ENCODE measurements around the gene ACTL8. TPM values are rescaled to one million over a fixed set of nuclear protein-coding genes. Genes with fewer than 3 reads are reported as not detected.

ACTL8 gene
- total RNA-seq, 1 donor from 2014 or later: not detected

DNA sequence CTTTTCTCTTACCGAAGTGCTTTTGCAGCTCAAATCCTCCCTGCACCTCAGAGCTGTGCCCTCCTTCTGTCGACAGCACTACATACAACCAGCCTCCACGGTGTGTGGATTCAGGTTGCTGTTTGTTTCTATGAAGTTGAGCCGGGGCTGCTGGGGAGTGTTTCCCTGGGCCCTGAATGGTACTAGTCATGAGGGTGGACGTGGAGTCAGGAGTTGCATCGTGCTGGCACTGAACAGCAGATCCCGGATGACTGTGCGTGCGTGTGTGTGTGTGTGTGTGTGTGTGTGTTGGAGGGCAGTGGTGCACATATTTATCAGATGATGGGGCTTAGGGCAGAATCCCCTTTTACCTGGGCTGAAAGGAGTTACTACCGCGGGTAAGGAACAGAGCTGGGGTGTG lies 47.0 kb downstream of the ACTL8 start:
- DNase-seq (ENCODE audit: low read depth, low spot score): no peak

DNA sequence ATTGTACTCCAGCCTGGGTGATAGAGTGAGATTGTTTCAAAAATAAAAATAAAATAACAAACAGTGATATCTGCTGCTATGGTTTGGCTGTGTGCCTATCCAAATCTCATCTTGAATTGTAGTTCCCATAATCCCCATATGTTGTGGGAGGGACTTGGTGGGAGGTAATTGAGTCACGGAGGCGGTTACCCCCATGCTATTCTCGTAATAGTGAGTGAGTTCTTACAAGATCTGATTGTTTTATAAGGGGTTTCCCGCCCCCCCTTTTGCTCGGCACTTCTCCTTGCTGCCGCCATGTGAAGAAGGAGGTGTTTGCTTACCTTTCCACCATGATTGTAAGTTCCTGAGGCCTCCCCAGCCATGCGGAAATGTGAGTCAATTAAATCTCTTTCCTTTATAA lies 47.8 kb downstream of the ACTL8 start:
- no peak for DNase-seq (ENCODE audit: low read depth, low spot score)

DNA sequence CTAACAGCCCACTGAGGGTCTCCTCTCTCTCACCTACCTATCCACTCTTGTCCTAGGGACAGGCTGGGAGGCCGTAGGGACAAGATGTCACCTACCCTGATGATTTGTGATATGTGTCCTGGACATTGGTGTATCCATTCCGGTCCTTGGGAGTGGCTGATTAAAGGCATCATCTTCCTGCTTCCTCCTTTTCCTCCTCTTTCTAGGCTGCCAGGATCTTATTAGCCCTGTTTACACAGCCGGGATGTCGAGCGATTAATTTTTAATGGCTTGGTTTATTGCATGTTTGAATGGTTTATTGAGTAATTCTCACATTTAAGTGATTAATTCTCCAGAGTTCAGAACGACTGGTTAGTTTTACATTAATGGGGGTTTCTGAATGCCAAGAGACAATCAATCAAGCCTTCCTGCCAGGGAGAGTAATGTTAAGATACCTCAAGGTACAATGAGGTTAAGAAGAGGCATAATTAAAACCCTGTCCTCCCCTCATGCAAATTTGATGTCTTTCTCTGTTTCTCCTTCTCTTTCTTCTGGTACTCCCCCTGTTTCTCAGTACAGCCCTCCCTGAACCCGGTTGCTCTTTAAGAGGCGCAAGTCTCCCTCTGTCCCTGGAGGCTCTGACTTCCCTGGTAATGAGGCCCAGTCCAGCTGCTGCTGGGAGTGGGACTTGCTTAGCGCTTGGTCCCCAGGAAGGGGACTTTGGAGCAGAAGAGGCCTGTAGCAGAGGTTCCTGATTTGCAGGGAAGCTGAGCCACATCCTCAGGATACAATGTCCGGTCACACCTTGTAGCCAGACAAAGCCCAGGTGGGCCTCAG lies 50.9 kb downstream of the ACTL8 start:
- no peak for DNase-seq (ENCODE audit: low read depth, low spot score)

DNA sequence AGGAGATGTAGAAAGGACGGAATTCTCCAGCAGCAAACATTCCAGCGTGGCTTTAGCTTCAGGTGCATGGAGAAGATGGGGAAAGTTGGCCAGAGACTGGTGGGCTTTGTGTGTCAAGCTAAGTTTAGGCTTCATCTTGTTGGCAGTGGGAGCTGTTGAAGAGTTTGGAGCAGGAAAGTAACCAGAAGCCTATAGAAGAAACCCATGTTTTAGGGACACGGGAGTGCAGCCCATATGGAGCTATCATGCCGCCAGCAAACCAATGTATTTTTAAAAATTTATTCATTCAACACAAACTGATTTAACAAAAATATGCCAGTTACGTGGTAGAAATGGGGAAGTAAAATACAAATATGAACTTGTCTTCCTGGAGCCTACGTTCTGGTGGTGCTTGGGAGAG lies 53.7 kb downstream of the ACTL8 start:
- no peak for DNase-seq (ENCODE audit: low read depth, low spot score)

DNA sequence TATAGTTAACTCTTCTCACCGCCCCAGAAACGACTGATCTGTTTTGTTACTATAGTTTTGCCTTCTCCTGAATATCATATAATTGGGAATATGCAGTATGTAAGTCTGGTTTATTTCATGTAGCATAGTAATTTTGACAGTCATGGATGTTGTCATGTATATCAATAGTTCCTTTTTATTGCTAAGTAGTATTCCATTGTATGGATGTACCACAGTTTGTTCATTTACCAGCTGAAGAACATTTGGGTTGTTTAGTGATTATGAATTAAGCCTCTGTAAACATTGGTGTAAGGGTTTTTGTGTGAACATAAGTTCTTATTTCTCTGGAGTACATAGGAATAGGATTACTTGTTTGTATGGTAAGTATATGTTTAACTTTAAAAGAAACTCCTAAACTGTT lies 55.5 kb downstream of the ACTL8 start:
- DNase-seq (ENCODE audit: low read depth, low spot score): no peak

DNA sequence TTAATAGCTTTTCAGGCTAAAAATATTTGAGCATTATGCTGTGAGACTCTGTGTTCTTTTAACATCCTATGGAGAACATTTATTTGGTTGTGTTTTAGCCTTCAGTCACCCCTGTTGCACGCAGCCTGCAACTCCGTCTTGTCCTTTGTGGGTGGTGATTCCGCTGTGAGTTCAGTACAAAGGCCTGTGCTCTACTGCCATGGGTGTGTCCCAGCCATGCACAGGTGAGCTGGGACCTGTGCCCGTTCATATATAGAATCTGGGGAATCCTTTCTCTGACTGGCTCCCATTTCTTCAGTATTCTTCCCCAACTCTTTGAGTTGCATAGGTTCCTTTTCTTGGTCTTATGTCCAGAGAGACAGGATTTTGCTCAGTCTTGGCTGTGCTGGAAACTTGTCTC lies 61.4 kb downstream of the ACTL8 start:
- no peak for DNase-seq (ENCODE audit: low read depth, low spot score)

DNA sequence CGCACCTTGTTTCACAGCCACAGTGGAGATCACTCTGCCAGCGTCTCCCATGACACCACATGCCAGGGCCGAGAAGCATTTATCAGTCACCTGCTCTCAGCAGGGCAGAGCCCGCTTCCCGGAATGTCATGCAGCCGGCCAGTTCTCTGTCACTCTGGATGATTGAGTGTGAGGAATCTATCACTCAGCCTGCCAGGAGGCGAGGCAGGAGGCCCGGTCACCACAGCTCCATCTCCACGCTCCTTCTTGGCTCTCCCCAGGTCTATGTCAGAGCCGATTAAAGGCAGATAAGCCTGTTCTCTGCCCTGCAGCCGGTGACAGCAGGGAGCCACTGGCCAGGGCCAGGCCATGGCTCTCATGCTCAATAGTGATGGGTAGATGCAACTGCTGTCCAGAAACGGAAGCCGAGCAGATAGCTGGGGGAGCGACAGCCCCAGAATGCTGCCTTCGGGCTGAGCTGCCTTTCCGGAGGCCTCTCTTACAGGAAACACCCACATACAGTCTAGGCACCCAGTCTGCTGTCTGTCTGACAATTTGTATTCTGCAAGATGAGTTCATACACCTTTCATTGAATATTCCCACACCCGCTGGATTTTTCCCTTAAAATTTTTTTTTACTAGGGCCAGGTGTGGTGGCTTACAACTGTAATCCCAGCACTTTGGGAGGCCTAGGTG lies 64.1 kb downstream of the ACTL8 start:
- no peak for DNase-seq (ENCODE audit: low read depth, low spot score)

DNA sequence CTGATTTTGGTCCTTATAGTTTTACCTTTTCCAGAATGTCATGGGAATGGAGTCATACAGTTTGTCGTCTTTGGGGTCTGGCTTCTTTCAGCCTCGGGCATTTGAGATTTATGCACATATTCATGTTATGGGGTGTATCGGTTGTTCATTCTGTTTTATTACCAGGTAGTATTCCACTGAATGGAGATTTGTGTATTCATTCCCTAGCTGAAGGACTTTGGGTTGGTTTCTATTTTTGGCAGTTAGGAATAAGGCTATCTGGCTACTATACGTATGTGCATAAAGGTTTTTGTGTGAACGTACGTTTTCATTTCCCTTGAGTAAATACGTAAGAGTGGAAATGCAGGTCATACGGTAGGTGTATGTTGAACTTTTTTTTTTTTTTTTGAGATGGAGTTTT lies 65.1 kb downstream of the ACTL8 start:
- DNase-seq (ENCODE audit: low read depth, low spot score): no peak

DNA sequence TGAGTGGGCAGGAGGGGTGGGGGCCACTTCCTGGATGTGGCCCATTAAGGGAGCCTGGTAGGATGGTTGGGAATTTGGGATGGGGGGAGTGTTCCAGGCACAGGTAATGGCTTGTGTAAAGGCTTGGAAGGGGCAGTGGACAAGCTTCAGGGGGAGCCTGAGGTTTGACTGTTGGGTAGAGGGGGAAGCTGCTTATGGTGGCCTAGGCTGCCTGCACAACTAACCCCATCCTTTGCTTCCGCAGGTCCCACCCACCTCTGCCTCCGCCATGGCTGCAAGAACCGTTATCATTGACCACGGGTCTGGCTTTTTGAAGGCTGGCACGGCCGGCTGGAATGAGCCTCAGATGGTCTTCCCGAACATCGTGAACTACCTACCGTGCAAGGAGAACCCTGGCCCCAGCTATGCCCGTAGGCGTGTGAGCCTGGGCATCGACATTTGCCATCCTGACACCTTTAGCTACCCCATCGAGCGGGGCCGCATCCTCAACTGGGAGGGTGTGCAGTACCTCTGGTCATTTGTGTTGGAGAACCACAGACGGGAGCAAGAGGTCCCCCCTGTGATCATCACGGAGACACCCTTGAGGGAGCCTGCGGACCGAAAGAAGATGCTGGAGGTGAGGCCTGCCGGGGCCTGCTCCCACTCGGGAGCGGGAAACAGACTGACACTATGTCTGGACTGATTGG lies 67.8 kb downstream of the ACTL8 start:
- DNase-seq (ENCODE audit: low read depth, low spot score): no peak

DNA sequence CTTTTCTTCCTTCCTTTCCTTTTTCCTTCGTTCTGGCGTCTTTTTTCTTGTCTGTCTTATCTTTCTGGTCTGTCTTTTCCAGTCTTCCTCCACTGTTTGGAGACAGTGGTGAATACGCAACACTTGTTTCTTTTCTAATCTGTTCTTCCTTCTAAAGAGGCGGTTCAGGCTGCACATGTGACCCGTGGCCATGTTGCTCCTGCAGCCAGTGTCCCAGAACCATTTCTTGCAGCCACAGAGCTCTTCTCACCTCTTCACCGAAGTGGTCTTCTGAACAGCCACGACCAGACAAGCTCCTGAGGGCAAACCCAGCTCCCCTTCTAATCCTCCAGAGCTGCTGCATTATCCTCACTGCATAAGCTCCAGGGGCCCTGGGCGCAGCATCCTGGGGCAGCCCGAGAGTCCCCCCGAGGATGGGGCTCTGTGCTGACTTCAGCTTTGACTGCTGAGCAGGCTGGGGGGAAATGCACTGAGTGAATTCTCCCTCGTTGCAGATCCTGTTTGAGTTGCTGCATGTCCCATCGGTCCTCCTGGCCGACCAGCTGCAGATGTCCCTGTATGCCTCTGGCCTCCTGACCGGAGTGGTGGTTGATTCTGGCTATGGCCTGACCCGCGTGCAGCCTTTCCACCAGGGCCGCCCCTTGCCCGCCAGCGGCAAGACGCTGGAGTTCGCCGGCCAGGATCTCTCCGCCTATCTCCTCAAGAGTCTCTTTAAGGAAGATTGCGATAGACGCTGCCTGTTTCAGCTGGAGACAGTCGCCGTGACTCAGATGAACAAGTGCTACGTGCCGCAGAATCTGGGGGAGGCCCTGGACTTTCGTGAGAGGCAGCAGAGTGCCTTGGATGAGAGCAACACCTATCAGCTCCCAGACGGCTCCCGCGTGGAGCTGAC lies 70.4 kb downstream of the ACTL8 start:
- DNase-seq (ENCODE audit: low read depth, low spot score): no peak

DNA sequence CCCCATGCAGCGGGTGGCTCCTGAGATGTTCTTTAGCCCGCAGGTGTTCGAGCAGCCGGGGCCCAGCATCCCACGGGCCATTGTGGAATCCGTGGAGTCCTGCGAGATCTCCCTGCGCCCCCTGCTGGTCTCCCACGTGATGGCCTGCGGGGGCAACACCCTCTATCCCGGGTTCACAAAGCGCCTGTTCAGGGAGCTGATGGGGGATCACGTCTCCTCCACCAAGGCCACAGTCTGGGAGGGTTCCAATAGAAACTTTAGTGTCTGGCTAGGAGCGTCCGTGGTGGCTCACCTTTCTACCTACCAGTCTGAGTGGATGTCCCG lies 71.0 kb downstream of the ACTL8 start:
- no peak for DNase-seq (ENCODE audit: low read depth, low spot score)

DNA sequence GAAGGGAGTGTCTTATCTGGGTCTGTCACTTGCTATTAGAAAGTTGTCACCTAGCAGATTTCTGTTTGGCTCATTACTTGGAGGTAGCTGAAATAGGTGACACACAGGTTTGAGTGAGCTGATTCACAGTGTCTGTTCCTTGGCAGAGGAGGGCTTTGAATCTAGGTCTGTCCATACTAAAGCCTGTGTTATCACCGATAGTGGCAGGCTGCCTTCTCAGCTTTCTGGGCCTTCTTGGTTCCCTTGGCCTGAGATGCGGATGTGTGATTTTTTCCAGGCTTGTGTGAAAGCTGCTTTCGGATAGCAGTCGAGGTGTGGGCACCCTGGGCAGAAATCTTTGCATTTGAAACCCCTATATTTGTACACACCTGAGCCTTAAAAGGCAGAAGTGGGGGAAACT lies 73.9 kb downstream of the ACTL8 start:
- DNase-seq (ENCODE audit: low read depth, low spot score): no peak

DNA sequence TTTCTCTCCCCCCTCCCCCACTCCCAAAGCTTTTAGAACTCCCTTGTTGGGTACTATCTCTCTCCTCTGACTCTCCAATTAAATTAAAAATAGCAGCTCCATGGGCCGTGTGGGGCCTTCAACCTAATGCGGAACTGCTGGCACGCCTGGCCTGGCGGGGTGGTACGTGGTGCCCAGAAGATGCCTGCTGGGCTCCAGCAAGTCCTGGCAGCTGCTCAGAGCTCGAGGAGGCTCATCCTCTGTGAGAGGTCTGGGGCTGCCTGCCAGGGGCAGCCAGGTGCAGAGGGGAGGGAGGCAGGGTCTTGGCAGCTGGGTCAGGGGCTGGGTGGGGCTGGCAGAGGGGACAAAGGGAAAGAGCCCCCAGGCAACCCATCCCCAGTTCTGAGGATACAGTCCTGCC lies 74.4 kb downstream of the ACTL8 start:
- no peak for DNase-seq (ENCODE audit: low read depth, low spot score)

DNA sequence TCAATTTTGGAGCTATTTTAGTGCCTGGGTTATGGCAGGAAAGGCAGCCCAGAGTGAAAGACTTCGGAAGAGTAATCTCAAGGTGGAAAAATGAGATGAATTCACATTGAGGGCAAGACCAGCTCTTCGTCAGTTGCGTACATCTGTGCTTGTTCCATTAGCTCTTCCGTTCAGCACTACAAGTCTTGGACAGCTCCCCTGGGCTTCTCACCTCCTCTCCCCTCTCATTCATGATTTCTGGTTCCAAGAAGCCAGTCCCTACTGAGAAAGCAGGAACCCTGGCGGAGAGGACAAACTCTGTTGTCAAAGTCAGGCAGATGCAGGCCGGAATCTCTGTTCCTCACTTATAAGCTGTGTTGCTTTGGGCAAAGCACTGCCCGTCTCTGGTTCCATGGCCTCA lies 76.5 kb downstream of the ACTL8 start:
- no peak for DNase-seq (ENCODE audit: low read depth, low spot score)

DNA sequence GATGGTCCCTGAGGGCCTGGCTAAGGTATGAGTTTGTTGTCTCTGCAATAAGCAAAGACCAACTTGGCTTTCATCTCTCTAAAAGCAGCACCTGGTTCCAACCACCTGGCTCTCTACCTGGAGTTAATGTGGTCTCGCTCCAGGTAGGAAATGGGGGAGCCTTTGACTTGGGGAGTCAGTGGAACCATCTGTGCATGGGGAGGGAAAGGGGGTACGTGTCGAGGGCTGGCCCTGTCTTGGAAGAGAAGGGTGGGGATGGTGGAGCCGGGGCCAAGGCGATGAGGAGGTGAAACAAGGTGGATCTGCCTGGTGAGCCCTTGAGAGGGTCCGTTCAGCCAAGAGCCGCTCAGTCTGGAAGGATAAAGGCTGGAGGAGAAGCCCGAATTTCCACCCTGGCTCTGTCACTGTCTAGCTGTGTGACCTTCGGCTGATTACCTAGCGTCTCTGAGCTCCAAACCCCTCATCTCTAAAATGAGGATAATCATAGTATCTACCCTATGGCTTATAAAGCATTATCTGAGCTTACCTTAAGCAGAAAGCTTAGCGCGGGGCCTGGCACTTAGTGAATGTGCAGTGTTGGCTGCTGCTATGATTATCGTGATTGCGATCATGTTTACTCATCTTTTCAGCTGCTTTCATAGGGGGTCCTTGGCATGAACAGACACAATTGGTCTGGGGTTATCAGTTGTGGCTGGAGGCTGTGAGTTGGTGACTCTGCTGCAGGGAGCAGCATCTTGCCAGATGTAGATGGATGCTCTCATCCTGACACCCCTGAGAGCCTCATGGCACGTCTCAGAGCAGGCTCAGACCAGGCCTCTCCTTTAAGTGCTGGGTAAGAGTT lies 78.7 kb downstream of the ACTL8 start:
- DNase-seq (ENCODE audit: low read depth, low spot score): no peak

DNA sequence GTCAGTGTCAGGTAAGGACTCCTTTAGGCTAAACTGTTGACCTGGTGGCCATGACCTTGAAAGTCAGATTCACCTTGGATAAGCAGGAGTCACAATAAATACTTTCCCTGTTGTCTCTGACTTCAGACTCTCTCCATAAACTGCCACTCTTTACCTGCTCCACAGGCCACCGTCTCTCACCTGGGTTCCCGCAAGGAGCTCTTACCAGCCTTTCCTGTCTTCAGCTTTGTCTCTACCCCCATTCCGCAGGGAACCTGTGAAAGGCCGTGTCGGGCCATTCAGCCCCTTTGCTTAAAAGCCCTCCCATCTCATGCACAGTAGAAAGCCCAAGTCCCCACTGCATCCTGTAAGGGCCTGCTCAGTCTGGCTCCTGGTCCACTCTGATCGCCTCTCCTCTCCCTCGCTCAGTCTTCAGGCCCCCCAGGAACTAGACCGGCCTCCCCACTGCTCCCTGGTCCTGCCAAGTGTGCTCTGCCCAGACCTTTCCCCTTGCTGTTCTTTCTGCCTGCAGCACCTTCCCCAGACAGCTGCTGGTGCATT lies 79.5 kb downstream of the ACTL8 start:
- no peak for DNase-seq (ENCODE audit: low read depth, low spot score)

DNA sequence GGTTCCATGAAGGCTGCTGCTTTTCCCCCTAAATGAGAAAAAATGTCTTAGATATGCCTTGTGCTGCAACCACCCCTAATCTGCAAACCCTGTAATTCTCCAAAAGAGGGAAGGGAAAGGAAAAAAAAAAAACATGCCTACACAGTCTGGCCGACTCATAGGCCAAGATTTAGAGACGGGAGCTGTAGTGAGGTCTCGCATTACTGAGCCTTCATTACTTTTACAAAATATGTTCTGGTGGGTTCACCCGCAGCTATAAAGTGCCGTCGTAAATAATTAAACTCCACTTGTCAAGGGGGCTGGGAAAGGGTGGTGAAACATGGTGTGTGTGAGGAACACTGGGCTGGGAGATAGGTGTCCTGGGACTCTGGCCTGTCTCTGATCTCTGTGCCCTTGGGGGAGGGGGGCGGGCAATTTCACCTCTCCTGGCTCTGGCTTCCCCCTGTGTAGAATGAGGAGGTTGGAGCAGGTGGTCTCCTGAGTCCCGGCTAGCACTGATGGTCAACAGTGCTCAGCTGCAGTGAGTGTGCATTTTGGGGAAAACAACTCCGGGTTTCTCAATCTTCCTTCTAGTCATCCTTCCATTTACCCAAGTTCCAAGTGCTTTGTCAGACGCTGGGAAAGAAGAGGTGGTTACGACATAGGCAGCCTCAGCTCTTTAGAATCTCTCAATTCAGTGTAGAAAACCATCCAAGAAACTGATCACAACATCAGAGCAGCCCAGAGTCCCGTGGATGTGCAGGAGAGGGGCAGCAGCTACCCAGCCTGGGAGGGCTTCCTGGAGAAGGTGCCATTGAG lies 82.3 kb downstream of the ACTL8 start:
- DNase-seq (ENCODE audit: low read depth, low spot score): no peak

DNA sequence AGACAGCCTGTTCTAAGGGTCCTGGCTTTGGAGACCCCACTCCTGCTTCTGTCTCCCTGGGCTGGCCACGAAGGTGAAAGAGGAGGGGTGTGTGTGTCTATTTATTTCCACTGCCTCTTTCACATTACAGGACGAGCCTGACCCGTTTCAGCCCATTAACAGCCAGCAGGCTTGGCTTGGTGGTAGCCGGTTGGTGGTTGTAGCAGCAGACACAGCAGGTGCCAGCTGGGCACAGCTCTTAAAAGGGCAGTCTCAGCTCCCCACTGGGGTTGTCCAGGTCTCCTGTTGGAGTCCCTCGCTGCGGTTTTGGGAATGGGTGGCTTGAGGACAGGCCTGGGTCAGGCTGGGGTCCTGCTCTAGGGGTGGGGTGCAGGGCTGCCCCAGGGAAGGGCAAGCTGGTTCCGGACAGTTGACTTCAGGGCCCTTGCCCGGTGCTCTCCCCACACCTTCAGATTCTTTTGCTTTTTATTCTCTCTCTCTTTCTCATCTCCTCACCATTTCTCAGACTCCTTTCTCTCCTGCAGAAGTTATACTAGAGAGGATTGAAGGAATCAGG lies 84.6 kb downstream of the ACTL8 start:
- DNase-seq (ENCODE audit: low read depth, low spot score): no peak

DNA sequence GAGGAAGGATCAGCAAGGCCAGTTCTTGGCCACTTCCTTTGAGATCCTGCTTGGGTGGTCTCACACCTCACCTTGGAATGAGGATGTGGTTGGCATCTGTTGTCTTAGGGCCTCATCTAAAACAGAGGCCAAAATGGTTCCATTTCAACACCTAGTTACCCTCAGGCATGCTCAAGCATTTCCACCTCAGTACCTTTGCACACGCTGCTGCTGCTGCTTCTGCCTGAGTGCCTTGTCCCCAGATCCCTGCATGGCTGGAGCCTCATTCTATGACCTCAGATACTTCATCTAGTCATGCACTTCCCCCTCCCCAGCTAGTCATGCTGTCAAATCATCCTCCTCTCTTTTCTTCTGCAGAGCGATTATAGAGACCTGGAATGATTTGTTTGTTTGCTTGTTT lies 86.8 kb downstream of the ACTL8 start:
- no peak for DNase-seq (ENCODE audit: low read depth, low spot score)
